WTC11 (cell line): ENCODE results near the gene ARL15.

Experiments used
- CREB1 ChIP-seq: sonication (generic); formaldehyde crosslinking; IDR thresholded peaks from 2 replicates; pipeline ENCODE4 v1.8.0; 2023; ENCODE audit warnings: mild to moderate bottlenecking, missing genetic modification reagents
- CTCF ChIP-seq: fragments of 200-600 bp; IDR thresholded peaks from 2 replicates; pipeline ENCODE4 v1.8.0; 2022; ENCODE audit warnings: antibody characterized with exemption
- E2F4 ChIP-seq: sonication (generic); formaldehyde crosslinking; IDR thresholded peaks from 2 replicates; pipeline ENCODE4 v1.8.1; 2022; ENCODE audit warnings: low read depth, mild to moderate bottlenecking, moderate library complexity, missing genetic modification reagents, borderline replicate concordance
- TCF7 ChIP-seq: sonication (generic); formaldehyde crosslinking; IDR thresholded peaks from 2 replicates; pipeline ENCODE4 v1.8.0; 2022; ENCODE audit warnings: mild to moderate bottlenecking, low read depth, missing genetic modification reagents, moderate library complexity
- TEAD4 ChIP-seq: sonication (generic); formaldehyde crosslinking; IDR thresholded peaks from 2 replicates; pipeline ENCODE4 v1.8.0; 2022; ENCODE audit warnings: mild to moderate bottlenecking, missing genetic modification reagents
- TP53 ChIP-seq: sonication (generic); formaldehyde crosslinking; IDR thresholded peaks from 2 replicates; pipeline ENCODE4 v1.8.1; 2023; ENCODE audit warnings: mild to moderate bottlenecking, missing genetic modification reagents

DNA sequence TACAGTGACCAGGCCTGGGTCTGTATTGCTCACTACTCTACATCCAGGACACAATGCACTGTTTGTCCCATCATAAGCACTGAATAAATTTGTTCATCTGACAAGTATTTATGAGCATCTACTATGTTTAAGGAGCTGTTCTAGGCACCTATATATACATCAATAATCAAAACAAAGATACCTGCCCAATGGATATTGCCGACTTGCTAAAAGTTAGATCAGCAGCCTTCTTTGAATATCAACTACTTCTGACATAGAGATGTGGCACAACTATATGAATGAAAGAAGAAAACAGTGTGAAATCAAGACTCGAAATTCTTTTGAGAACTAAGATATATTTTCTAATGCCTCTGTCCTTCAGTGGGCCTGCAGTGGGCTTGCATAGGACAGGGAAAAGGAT is 215.7 kb downstream of the ARL15 start:
- TF ChIP-seq TCF7 (CRISPR knock-in tag) (no peak), CTCF (no peak), TP53 (no peak), CREB1 (CRISPR knock-in tag) (no peak), TEAD4 (CRISPR knock-in tag) (no peak), E2F4 (CRISPR knock-in tag) (no peak)
